Astrocyte (in vitro differentiated cells and primary cell): ENCODE results near the gene MFF. TPM values are rescaled to one million over a fixed set of nuclear protein-coding genes. Genes with fewer than 3 reads are reported as not detected.
A peak's percentile ranks its signal among the peaks of the same experiment; 100 is the strongest.

Experiments
- DNase-seq: peaks from one replicate; pipeline ENCODE4 v3.0.0-alpha.2; 2010; ENCODE audit warnings: low read depth
- FAIRE-seq: peaks from 2 replicates; lab custom pipeline; 2011; peaks lifted over from hg19 to GRCh38; lab: Jason Lieb, UNC
- H2AFZ ChIP-seq: 2 replicates; pipeline ENCODE4 v1.6.0; 2012; ENCODE audit warnings: low read depth, low read length, inconsistent platforms
- H3K27ac ChIP-seq: 2 replicates; pipeline ENCODE4 v1.5.1; 2011; ENCODE audit warnings: low read depth, low read length, inconsistent platforms
- H3K27me3 ChIP-seq: 2 replicates; pipeline ENCODE4 v1.6.0; 2011; ENCODE audit warnings: low read length, inconsistent platforms; ENCODE audit not compliant: insufficient read depth
- H3K36me3 ChIP-seq: 2 replicates; pipeline ENCODE4 v1.5.1; 2011; ENCODE audit warnings: low read length, inconsistent platforms; ENCODE audit not compliant: insufficient read depth
- H3K4me1 ChIP-seq: 2 replicates; pipeline ENCODE4 v1.5.1; 2011; ENCODE audit warnings: low read length, inconsistent platforms; ENCODE audit not compliant: insufficient read depth
- H3K4me2 ChIP-seq: 2 replicates; pipeline ENCODE4 v1.6.0; 2012; ENCODE audit warnings: low read length, inconsistent platforms
- H3K4me3 ChIP-seq: 2 replicates; pipeline ENCODE4 v1.5.1; 2011; ENCODE audit warnings: low read depth, mild to moderate bottlenecking, low read length, inconsistent platforms; ENCODE audit not compliant: insufficient read depth
- H3K79me2 ChIP-seq: 2 replicates; pipeline ENCODE4 v1.6.0; 2012; ENCODE audit warnings: mild to moderate bottlenecking, low read length, inconsistent platforms; ENCODE audit not compliant: insufficient read depth
- H3K9ac ChIP-seq: 2 replicates; pipeline ENCODE4 v1.6.0; 2012; ENCODE audit warnings: mild to moderate bottlenecking, low read length, inconsistent platforms
- H3K9me3 ChIP-seq: 2 replicates; pipeline ENCODE4 v1.5.1; 2012; ENCODE audit warnings: low read depth, mild to moderate bottlenecking, low read length, inconsistent platforms; ENCODE audit not compliant: insufficient read depth
- H4K20me1 ChIP-seq: 2 replicates; pipeline ENCODE4 v1.6.0; 2012; ENCODE audit warnings: low read length, inconsistent platforms; ENCODE audit not compliant: insufficient read depth
- H3K27ac Mint-ChIP-seq: one replicate; pipeline ENCODE4 v1.8.0; 2021; ENCODE audit warnings: mild to moderate bottlenecking, mixed read lengths; ENCODE audit not compliant: unreplicated experiment
- H3K27me3 Mint-ChIP-seq: one replicate; pipeline ENCODE4 v1.8.0; 2021; ENCODE audit warnings: low read depth, mixed read lengths; ENCODE audit not compliant: unreplicated experiment
- H3K36me3 Mint-ChIP-seq: one replicate; pipeline ENCODE4 v1.8.0; 2021; ENCODE audit warnings: low read depth, mixed read lengths; ENCODE audit not compliant: unreplicated experiment
- H3K4me1 Mint-ChIP-seq: one replicate; pipeline ENCODE4 v1.8.0; 2021; ENCODE audit warnings: low read depth, mixed read lengths; ENCODE audit not compliant: unreplicated experiment
- H3K4me3 Mint-ChIP-seq: one replicate; pipeline ENCODE4 v1.8.0; 2021; ENCODE audit warnings: mild to moderate bottlenecking, moderate library complexity, mixed read lengths; ENCODE audit not compliant: unreplicated experiment
- H3K9me3 Mint-ChIP-seq: one replicate; pipeline ENCODE4 v1.8.0; 2021; ENCODE audit warnings: mild to moderate bottlenecking, mixed read lengths; ENCODE audit not compliant: unreplicated experiment
- EZH2 ChIP-seq: IDR thresholded peaks from 2 replicates; pipeline ENCODE4 v1.6.1; 2012; ENCODE audit warnings: mild to moderate bottlenecking, low read length, inconsistent platforms; ENCODE audit not compliant: insufficient read depth
- total RNA-seq: library from RNA; stranded (reverse); gene quantifications from 2 replicates; pipeline ENCODE4 v1.2.1, GENCODE V29; 2021
- TF ChIP-seq, protein P1 (sequence below): IDR thresholded peaks from 2 replicates; pipeline ENCODE4 v1.5.1; 2011; ENCODE audit warnings: low read depth, mild to moderate bottlenecking, inconsistent platforms, low read length, moderate library complexity; ENCODE audit not compliant: insufficient read depth

The MFF gene
- total RNA-seq, 1 donor from 2014 or later = 51.6 TPM

DNA sequence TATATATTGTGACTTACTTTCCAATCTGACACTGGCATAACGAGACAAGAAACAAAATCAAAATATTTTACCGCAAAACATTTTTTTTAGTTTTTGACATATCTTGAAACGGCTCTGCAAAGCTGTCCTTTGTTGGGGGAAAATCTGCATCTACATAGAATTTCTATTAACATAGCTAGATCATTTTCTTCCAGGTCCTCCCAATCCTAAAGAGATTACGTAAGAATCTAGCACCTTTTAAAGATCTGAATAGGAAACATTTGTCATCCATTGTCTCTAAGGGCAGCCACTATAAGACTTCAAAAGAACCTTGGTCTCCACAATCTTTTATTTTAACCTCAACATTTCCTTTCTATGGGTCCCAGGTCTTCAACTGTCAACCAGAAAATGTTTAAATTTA lies 1.2 kb upstream of the MFF start:
- Histone ChIP-seq H3K4me2 (no peak overlapping the region), H3K4me1 (peaks cover 6% of the 10 kb centered on the region), H3K9ac (no peak overlapping the region), H4K20me1 (peaks cover 6% of the 10 kb centered on the region), H3K36me3 (no peaks in the 10 kb centered on the region), H3K79me2 (peaks cover 44% of the 10 kb centered on the region), H3K27me3 (no peaks in the 10 kb centered on the region), H2AFZ (no peak overlapping the region), H3K4me3 (no peak overlapping the region), H3K27ac (no peak overlapping the region), H3K9me3 (peaks cover 2% of the 10 kb centered on the region)
- FAIRE-seq (no peak), DNase-seq (no peak)
- Mint-ChIP-seq H3K9me3 (peaks cover 4% of the 10 kb centered on the region), H3K27ac (no peak overlapping the region), H3K27me3 (no peaks in the 10 kb centered on the region), H3K4me3 (peak overlapping the region; percentile 95), H3K36me3 (peaks cover 2% of the 10 kb centered on the region), H3K4me1 (peaks cover 9% of the 10 kb centered on the region)
- no peak for TF ChIP-seq EZH2
- TF ChIP-seq, protein P1, sequence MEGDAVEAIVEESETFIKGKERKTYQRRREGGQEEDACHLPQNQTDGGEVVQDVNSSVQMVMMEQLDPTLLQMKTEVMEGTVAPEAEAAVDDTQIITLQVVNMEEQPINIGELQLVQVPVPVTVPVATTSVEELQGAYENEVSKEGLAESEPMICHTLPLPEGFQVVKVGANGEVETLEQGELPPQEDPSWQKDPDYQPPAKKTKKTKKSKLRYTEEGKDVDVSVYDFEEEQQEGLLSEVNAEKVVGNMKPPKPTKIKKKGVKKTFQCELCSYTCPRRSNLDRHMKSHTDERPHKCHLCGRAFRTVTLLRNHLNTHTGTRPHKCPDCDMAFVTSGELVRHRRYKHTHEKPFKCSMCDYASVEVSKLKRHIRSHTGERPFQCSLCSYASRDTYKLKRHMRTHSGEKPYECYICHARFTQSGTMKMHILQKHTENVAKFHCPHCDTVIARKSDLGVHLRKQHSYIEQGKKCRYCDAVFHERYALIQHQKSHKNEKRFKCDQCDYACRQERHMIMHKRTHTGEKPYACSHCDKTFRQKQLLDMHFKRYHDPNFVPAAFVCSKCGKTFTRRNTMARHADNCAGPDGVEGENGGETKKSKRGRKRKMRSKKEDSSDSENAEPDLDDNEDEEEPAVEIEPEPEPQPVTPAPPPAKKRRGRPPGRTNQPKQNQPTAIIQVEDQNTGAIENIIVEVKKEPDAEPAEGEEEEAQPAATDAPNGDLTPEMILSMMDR = no peak

DNA sequence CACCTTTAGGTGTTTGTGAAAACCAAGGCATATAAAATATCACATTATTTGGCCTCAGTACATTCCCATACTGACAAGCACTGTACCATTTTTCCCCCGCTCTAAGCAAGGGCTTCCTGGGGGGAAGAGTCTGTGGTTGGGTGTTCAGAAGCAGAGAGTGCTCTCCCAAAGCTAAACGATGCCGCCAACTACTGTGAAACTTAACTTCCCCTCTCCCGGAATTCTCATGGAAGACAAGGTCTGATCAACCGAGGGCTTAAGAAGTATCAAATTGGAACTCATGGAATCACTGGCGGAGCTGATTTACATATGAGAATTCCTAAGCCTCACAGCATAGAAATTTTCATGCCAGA lies 433 bp upstream of the MFF start:
- H3K36me3 ChIP-seq = no peaks in the 10 kb centered on the region
- Mint-ChIP-seq H3K4me1 (peaks cover 9% of the 10 kb centered on the region), H3K9me3 (peaks cover 4% of the 10 kb centered on the region), H3K4me3 (peak overlapping the region; percentile 95), H3K36me3 (peaks cover 2% of the 10 kb centered on the region), H3K27me3 (no peaks in the 10 kb centered on the region), H3K27ac (peak overlapping the region; percentile 82)
- peak overlapping the region; percentile 87 for H3K27ac ChIP-seq
- peaks cover 6% of the 10 kb centered on the region for H3K4me1 ChIP-seq
- FAIRE-seq (no peak), DNase-seq (no peak)
- H3K9me3 ChIP-seq = peaks cover 2% of the 10 kb centered on the region
- H2AFZ ChIP-seq = peak overlapping the region; percentile 93
- H3K9ac ChIP-seq = peak overlapping the region; percentile 93
- H3K79me2 ChIP-seq = peaks cover 52% of the 10 kb centered on the region
- H3K27me3 ChIP-seq = no peaks in the 10 kb centered on the region
- TF ChIP-seq, protein P1 = no peak
- TF ChIP-seq EZH2 = no peak
- H3K4me2 ChIP-seq = peak overlapping the region; percentile 94
- H4K20me1 ChIP-seq = peaks cover 6% of the 10 kb centered on the region
- peak overlapping the region; percentile 84 for H3K4me3 ChIP-seq

DNA sequence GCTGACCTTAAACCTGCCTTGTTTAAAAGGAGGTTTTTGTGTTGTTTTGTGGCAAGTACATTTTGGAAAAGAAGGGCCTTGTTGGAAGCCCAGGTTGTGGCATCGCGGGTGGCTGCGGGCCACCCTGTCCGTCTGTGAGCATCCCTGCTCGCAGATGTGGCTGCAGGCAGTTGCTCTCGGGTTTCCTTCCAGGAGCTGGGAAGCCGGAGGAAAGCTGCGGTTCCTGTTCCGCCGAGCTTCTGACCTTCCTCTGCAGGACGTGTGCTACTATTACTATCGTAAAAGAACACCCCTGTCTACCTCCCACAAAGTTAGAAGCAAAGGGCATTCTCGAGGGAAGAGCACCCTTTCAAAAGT lies 766 bp downstream of the MFF start:
- DNase-seq = peak; percentile 33

More for the DNA sequence above, 766 bp downstream of the MFF start:
- peaks cover 4% of the 10 kb centered on the region for H3K9me3 Mint-ChIP-seq
- Histone ChIP-seq H3K9me3 (peaks cover 2% of the 10 kb centered on the region), H3K27me3 (no peaks in the 10 kb centered on the region), H2AFZ (peak overlapping the region; percentile 93), H3K4me2 (peak overlapping the region; percentile 94), H4K20me1 (peaks cover 6% of the 10 kb centered on the region), H3K79me2 (peaks cover 61% of the 10 kb centered on the region), H3K9ac (peak overlapping the region; percentile 93), H3K36me3 (no peaks in the 10 kb centered on the region), H3K4me1 (peaks cover 6% of the 10 kb centered on the region), H3K4me3 (peak overlapping the region; percentile 84), H3K27ac (peak overlapping the region; percentile 87)
- peaks cover 2% of the 10 kb centered on the region for H3K36me3 Mint-ChIP-seq
- peak overlapping the region; percentile 95 for H3K4me3 Mint-ChIP-seq
- peaks cover 9% of the 10 kb centered on the region for H3K4me1 Mint-ChIP-seq
- no peak for FAIRE-seq
- TF ChIP-seq, protein P1 = no peak
- TF ChIP-seq EZH2 = no peak
- H3K27ac Mint-ChIP-seq = peak overlapping the region; percentile 83
- H3K27me3 Mint-ChIP-seq = no peaks in the 10 kb centered on the region
